Stomach (tissue), 9 donors: ENCODE results near the gene ABAT. TPM values are rescaled to one million over a fixed set of nuclear protein-coding genes. Genes with fewer than 3 reads are reported as not detected.

Source experiments
- DNase-seq, 2 donors: peaks; one replicate each; pipeline versions ENCODE4 v3.0.0 to v3.0.0-alpha.2; 2013 to 2019
- H3K27ac ChIP-seq, 5 donors: fragments of 200-600 bp in 4 of 5; sonication (generic) in 4 of 5; one replicate each; pipeline ENCODE4 v1.5.1; 2013 to 2019; ENCODE audit warnings: mild to moderate bottlenecking in 1 of 5, moderate library complexity in 1 of 5
- H3K27me3 ChIP-seq, 3 donors: fragments of 200-600 bp; sonication (generic); one replicate each; pipeline ENCODE4 v1.5.1; 2017 to 2019; ENCODE audit warnings: mixed run types in 1 of 3
- H3K36me3 ChIP-seq, 4 donors: fragments of 200-600 bp; sonication (generic); 1 replicate in 3 of 4; 2 replicates in 1 of 4; pipeline ENCODE4 v1.5.1; 2016 to 2019
- H3K4me1 ChIP-seq, 4 donors: fragments of 200-600 bp; sonication (generic); one replicate each; pipeline ENCODE4 v1.5.1; 2016 to 2019
- H3K4me3 ChIP-seq, 4 donors: fragments of 200-600 bp; sonication (generic) in 3 of 4; one replicate each; pipeline ENCODE4 v1.5.1; 2016 to 2019; ENCODE audit warnings: mild to moderate bottlenecking in 1 of 4
- H3K9me3 ChIP-seq, 4 donors: fragments of 200-600 bp; sonication (generic); one replicate each; pipeline ENCODE4 v1.5.1; 2016 to 2019
- EP300 ChIP-seq: sonication (generic); formaldehyde crosslinking; IDR thresholded peaks from one replicate; pipeline ENCODE4 v1.6.1; 2017; ENCODE audit warnings: antibody characterized with exemption
- POLR2A ChIP-seq, 4 donors: fragments of 450-650 bp; IDR thresholded peaks; one replicate each; pipeline ENCODE4 v1.6.1; 2016; ENCODE audit warnings: antibody characterized with exemption in 4 of 4, control low read depth in 2 of 4, mild to moderate bottlenecking in 1 of 4, moderate library complexity in 1 of 4
- POLR2AphosphoS5 ChIP-seq, 3 donors: sonication (generic); formaldehyde crosslinking; IDR thresholded peaks; one replicate each; pipeline ENCODE4 v1.6.1; 2016; ENCODE audit warnings: antibody characterized with exemption in 3 of 3
- WGBS, 5 donors: extraction: QIAGEN DNeasy Blood & Tissue Kit in 3 of 5; methylation state at CpG; one replicate each; pipeline versions ENCODE4 v1.1.5 to v1.1.7; 2013 to 2018; 5-methylcytosine and 5-hydroxymethylcytosine counted together
- intact Hi-C: fragments of 100-400 bp; cut with DNase I; formaldehyde crosslinking; loops from one replicate; pipeline ENCODE4 v1.15.1; 2023; ENCODE audit warnings: low total_unique reads
- polyA plus RNA-seq, 3 donors: library from polyadenylated mRNA; stranded (reverse); fragments of 200-250 nt; gene quantifications; one replicate each; pipeline ENCODE4 v1.2.3, GENCODE V29; 2013
- total RNA-seq, 5 donors: library from RNA; depleted of rRNA; stranded (reverse); fragments of >200 nt; gene quantifications; one replicate each; pipeline versions ENCODE4 v1.1.0 to v1.2.3, GENCODE V29; 2014 to 2016
- TF ChIP-seq, protein P1 (sequence below), 7 experiments: fragments of 450-650 bp in 4 of 7; fragments of 200-600 bp in 3 of 7; sonication (generic) in 3 of 7; IDR thresholded peaks; one replicate each; pipeline ENCODE4 v1.5.1; 2016 to 2019; ENCODE audit warnings: antibody characterized with exemption in 7 of 7, control low read depth in 2 of 7, mild to moderate bottlenecking in 1 of 7
- donor health status: healthy with polysubstance abuse.
- donor health status: Bipolar disorder and iron deficiency.
- donor health status: healthy.

Gene ABAT
- total and polyA plus RNA-seq, 8 donors, result 2.9 to 10.3 (median 5.3) TPM

DNA sequence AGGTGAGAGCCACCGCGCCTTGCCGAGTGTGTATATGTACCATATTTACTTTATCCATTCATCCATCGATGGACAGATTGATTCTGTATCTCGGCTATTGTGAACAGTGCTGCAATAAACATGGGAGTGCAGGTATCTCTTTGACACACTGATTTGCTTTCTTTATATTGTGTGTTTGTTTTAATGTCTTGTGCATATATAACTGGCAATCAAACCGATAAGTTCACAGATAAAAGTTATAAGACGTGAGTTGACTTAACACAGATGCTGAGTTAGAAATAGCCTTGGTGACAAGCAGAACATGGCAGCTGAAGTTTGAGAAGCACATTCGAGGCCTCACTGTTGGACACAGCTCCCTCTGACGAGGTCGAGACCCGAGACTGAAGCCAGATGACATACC, 99.8 kb downstream of the ABAT start:
- no peak for DNase-seq
- no peaks in the 10 kb centered on the region for H3K27me3 ChIP-seq
- intact Hi-C loops, result no loop called here
- H3K27ac ChIP-seq, result no peak overlapping the region
- no peak overlapping the region for H3K4me3 ChIP-seq
- H3K4me1 ChIP-seq, result no peaks in the 10 kb centered on the region
- TF ChIP-seq EP300 (no peak), POLR2AphosphoS5 (IDR thresholded peaks at IDR 0.05) (no peak), POLR2A (IDR thresholded peaks at IDR 0.05) (no peak)
- TF ChIP-seq, protein P1, sequence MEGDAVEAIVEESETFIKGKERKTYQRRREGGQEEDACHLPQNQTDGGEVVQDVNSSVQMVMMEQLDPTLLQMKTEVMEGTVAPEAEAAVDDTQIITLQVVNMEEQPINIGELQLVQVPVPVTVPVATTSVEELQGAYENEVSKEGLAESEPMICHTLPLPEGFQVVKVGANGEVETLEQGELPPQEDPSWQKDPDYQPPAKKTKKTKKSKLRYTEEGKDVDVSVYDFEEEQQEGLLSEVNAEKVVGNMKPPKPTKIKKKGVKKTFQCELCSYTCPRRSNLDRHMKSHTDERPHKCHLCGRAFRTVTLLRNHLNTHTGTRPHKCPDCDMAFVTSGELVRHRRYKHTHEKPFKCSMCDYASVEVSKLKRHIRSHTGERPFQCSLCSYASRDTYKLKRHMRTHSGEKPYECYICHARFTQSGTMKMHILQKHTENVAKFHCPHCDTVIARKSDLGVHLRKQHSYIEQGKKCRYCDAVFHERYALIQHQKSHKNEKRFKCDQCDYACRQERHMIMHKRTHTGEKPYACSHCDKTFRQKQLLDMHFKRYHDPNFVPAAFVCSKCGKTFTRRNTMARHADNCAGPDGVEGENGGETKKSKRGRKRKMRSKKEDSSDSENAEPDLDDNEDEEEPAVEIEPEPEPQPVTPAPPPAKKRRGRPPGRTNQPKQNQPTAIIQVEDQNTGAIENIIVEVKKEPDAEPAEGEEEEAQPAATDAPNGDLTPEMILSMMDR (IDR thresholded peaks at IDR 0.05), result no peak
- WGBS, 5 donors, result 38 to 71% (median 50%) methylated on average over 11 of the region's 11 CpGs
- H3K36me3 ChIP-seq, result peaks cover 5 to 82% (median 52%) of the 10 kb centered on the region in 4 donors
- H3K9me3 ChIP-seq, result no peaks in the 10 kb centered on the region

DNA sequence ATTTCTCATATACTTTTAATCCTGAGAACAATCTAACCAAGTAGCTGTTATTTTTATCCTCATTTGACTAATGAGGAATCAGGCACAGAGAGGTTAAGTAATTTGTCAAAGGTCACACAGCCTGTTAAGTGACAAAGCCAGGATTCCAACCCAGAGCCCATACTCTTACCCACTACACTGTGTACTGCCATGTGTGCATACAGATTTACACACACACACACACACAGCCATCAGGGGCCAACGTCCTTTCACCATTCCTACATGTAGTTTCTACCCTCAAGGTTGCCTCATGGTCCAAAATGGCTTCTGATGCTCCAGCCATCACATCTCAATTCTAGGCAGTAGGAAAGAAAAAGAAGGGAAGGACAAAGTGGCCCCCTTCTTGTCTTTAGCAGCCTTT, 100.9 kb downstream of the ABAT start:
- no peak for TF ChIP-seq EP300
- TF ChIP-seq, protein P1 (IDR thresholded peaks at IDR 0.05), result no peak
- Histone ChIP-seq H3K4me3 (no peak overlapping the region), H3K4me1 (no peaks in the 10 kb centered on the region), H3K36me3 (peaks cover 5 to 82% (median 55%) of the 10 kb centered on the region in 4 donors), H3K27ac (no peak overlapping the region), H3K9me3 (no peaks in the 10 kb centered on the region), H3K27me3 (no peaks in the 10 kb centered on the region)
- intact Hi-C loops, result no loop called here
- WGBS, 5 donors, result 88 to 100% (median 92%) methylated on average over 1 of the region's 1 CpG
- no peak for DNase-seq

DNA sequence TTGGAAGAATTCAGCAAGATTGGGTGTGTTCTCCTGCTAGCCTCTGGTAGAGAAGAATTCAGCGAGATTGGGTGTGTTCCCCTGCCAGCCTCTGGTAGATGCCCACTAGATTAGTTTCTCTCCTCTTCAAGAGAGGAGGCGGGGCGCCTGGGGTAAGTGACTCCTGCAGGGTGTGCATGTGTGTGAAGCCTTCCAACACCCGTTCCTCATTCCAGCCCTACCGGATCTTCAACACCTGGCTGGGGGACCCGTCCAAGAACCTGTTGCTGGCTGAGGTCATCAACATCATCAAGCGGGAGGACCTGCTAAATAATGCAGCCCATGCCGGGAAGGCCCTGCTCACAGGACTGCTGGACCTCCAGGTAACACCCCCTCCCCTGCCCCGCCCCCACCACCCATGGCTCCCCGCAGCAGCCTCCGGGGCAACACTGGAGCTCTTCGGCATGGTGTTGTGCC, 101.7 kb downstream of the ABAT start:
- intact Hi-C loops, result no loop called here
- no peak overlapping the region for H3K4me3 ChIP-seq
- no peaks in the 10 kb centered on the region for H3K9me3 ChIP-seq
- H3K27ac ChIP-seq, result no peak overlapping the region
- no peaks in the 10 kb centered on the region for H3K4me1 ChIP-seq
- peak in 1 of 2 donors; percentile 51 for DNase-seq
- WGBS, 5 donors, result 43 to 83% (median 73%) methylated on average over 4 to 12 of the region's 12 CpGs
- H3K27me3 ChIP-seq, result no peaks in the 10 kb centered on the region
- H3K36me3 ChIP-seq, result peaks cover 5 to 88% (median 55%) of the 10 kb centered on the region in 4 donors
- TF ChIP-seq EP300 (no peak), POLR2AphosphoS5 (IDR thresholded peaks at IDR 0.05) (no peak), POLR2A (IDR thresholded peaks at IDR 0.05) (no peak)
- TF ChIP-seq, protein P1 (IDR thresholded peaks at IDR 0.05), result no peak

DNA sequence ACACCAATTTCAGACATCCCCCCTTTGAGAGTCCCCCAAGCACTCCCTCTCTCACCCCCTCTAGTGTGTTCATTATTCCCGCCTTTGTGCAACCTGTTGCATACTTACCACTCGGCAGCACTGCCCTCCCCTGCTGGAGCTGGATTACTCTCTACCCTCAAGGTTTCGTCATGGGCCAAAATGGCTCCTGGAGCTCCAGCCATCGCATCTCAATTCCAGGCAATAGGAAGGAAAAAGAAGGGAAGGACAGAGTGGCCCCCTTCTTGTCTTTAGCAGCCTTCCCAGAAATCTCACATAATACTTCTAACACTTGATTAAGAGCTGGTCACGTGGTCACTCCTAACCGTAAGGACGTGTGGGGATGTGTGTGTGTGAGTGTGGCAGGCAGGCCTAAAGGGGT, 102.8 kb downstream of the ABAT start:
- WGBS, 5 donors, result 82 to 97% (median 93%) methylated on average over 7 of the region's 7 CpGs

More for the DNA sequence above, 102.8 kb downstream of the ABAT start:
- no peak for DNase-seq
- no peaks in the 10 kb centered on the region for H3K27me3 ChIP-seq
- H3K9me3 ChIP-seq, result no peaks in the 10 kb centered on the region
- no peak overlapping the region for H3K4me3 ChIP-seq
- no peaks in the 10 kb centered on the region for H3K4me1 ChIP-seq
- intact Hi-C loops, result no loop called here
- H3K27ac ChIP-seq, result no peak overlapping the region
- peaks cover 5 to 88% (median 52%) of the 10 kb centered on the region in 4 donors for H3K36me3 ChIP-seq
- TF ChIP-seq, protein P1 (IDR thresholded peaks at IDR 0.05), result no peak
- TF ChIP-seq POLR2A (IDR thresholded peaks at IDR 0.05), result no peak
- no peak for TF ChIP-seq POLR2AphosphoS5 (IDR thresholded peaks at IDR 0.05)
- TF ChIP-seq EP300, result no peak
